EH (cell line): ENCODE results near the gene HS3ST6.
A peak's percentile ranks its signal among the peaks of the same experiment; 100 is the strongest.
"Not testable (repeated sequence)": the region's sequence is repeated elsewhere in the genome, so short reads cannot be mapped to it uniquely, and the experiment has no call there.

Experiments used
- DNase-seq: peaks from one replicate; pipeline ENCODE4 v3.0.0-alpha.2; 2015; ENCODE audit warnings: low read depth

Gene HS3ST6

GRCh38 chr16:1918351-1919326 is at the start of gene HS3ST6:
Gene HS3ST6, minus strand, starts transcription at chr16:1918415. Its CDS starts 92 bp downstream, at chr16:1918323.
- no peak for DNase-seq

GRCh38 chr16:1966460-1966859 is 48.2 kb upstream of the HS3ST6 start, which contains the start of gene RNF151:
Gene RNF151, plus strand, starts transcription at chr16:1966856. Its CDS starts 26 bp downstream, at chr16:1966882.
- DNase-seq, result no peak

DNA sequence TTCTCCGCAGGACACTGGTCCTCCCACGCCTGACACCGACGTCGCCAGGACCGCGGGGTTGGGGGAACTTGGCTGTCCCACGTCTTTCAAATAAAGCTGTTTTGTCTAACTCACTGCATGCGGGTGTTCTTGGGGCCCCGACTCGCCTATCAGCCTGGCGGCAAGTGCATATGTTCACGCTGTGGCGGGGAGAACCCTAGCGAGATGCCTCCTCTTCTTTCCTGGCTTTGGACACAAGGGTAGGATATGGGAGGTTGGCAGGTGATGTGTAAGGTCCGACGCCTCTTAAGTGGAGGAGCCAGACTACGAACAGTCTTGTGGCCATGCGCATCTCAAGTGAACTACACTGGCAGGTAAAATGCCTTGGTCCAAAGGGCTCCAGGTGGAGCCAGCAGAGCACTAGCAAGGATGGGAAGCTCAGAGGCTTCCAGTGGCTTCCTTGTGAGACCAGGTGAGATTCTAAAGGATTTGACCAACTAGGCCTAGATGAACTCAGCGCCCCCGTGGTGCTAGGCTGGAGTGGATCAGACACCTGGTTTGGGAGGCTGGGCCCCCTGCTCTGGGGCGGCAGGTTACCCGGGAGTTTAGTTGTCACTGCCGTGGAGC is 47.3 kb upstream of the HS3ST6 start:
- DNase-seq, result no peak

DNA sequence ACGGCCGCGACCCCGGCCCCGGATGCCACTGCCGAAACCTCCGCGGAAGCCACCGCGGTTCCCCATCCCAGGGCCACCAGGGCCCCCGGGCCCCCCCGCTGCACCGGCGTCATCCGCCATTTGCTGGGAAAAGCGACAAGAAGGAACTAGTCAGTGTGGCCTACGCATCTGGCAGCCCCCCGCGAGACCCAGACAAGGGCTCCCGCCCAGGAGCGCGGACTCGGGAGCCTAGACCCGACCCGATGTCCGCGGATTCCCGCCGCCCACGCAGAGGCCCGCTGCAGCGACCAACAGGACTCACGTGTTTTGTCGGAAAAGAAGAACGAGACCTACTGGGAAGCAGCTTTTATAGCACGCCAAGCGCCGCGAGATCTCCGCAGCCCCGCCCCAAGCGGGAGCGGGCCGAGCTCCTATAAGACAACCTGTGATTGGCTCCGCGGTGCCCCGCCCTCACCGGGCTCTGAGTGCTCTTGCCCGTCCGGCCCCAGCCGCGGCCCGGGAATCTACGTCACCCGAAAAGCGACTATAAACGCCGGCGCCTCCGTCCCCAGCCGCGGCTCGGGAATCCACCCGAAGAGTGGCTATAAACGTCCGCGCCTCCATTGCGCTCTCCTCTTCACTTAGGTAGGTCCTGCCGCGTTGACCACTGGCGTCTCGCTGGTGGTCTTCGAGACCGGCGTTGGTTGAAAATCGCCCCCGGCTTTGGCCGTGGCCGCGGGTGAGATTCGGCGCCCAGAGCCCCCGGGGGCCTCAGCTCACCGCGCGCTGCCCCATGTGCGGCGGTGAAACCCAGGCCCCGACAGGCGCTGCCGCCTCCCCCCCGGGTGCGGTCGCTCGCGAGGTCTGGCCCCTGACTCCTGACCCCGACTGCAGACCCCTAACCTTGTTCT is 46.5 kb upstream of the HS3ST6 start, which contains the start of gene RPS2:
TSS of gene RPS2 (minus strand) at position 321 of the 890 bp plus-strand sequence. CDS start at position 120, 201 bp downstream.
- peak; percentile 99 for DNase-seq

GRCh38 chr16:1963806-1964505 is 45.7 kb upstream of the HS3ST6 start:
- peak; percentile 48 for DNase-seq

DNA sequence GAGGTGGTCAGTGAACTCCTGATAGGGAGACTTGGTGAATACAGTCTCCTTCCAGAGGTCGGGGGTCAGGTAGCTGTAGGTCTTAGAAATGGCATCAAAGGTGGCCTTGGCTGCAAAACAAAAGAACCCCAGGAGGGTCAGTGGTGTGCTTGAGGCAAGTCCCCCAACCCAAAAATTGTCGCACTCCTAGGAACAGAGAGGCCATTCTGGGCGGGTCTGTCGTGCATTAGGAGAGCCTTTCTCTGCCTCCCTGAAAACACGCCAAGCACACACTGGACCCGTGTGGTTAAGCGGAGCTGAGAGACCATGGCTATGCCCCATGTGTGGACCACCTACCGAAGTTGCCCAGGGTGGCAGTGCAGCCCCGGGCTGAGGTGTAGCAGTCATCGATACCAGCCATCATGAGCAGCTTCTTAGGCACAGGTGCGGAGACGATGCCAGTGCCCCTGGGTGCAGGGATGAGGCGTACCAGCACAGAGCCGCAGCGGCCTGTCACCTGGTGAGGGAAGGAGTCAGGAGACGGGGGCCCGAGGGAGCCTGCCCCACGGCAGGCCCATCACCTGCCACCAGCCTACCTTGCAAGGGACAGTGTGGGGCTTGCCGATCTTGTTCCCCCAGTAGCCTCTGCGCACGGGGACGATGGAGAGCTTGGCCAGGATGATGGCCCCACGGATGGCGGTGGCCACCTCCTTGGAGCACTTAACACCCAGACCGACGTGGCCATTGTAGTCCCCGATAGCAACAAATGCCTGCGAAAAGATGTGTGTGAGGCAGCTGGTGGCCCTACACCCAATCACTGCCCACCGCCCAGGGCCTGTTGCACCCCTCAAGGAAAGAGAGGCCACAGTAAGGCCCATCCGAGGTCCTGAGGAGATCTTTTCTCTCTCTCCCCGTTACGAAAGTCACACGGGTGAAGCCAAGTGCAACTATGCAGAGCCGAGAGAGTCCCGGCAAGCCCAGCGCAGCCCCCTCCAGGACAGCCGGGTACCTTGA is 44.2 kb upstream of the HS3ST6 start:
- DNase-seq, result not testable (repeated sequence)

GRCh38 chr16:1961651-1962067 is 43.4 kb upstream of the HS3ST6 start:
- no peak for DNase-seq

- peak; percentile 42 for DNase-seq
Measured at GRCh38 chr16:1960665-1961630, 42.7 kb upstream of the HS3ST6 start.

DNA sequence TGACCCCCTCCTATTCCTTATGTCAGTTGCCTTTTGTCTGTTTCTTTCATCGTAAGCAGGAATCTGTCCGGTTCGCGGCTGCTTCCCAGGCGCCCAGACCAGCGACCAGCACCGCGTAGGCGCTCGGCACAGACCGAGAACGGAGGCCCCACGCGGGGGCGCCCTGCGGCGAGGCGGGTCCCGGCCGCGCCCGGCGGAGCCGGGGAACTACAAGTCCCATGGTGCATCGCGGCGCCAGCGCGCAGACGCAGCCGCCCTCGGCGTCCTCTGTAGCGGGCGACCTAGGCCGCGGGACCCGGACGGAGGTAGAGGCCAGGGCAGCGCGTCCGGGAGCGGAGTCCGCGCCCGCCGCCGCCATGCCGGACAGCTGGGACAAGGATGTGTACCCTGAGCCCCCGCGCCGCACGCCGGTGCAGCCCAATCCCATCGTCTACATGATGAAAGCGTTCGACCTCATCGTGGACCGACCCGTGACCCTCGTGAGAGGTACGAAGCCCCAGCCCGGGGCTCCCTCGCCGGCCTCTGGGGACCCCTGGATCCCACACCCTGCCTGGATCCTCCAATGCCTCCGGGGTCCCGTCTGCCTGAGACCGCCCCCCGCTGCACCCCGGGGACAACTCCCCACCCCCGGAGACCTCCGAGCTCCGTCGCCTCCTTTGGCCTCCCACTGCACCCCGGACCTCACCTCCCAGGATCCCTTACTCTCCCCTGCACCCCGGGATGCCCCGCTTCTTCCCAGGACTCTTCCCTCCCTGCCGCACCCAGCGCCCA is 41.2 kb upstream of the HS3ST6 start, which contains the start of gene NDUFB10:
TSS of gene NDUFB10 (plus strand) at position 270 of the 771 bp plus-strand sequence. CDS start at position 357, 87 bp downstream.
- DNase-seq, result peak; percentile 89

DNA sequence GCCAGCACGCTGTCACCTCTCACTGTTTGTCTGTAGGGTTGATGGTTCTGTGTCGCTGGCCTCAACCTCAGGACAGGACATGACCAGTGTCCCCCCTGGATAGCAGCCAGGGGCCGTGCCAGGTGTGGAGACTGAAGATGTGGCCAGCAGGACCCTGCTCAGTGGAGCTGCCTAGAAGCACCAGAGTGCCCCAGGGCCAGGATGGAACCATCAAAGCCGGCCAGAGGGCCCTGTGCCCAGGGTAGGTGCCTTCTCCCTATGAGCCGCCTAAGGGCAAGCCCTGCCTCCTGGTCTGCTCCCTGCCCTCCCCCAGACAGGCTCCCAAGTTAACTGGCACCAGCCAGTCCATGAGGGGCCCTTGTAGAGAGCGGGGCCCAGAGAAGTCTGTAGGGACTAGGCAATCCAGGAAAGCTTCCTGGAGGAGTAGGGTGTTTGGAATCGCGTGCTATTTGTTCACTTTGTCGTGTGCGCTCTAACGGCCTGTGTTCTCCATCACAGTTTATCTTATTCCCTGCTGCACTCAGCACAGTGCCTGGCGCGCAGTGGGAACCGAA is 40.6 kb upstream of the HS3ST6 start:
- no peak for DNase-seq

DNA sequence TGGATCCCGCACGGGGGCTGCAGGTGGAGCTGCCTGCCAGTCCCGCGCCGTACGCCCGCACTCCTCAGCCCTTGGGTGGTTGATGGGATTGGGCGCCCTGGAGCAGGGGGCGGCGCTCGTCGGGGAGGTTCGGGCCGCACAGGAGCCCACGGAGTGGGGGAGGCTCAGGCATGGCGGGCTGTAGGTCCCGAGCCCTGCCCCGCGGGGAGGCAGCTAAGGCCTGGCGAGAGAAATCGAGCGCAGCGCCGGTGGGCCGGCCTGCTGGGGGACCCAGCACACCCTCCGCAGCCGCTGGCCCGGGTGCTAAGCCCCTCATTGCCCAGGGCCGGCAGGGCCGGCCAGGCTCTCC is 39.9 kb upstream of the HS3ST6 start:
- DNase-seq, result not testable (repeated sequence)

DNA sequence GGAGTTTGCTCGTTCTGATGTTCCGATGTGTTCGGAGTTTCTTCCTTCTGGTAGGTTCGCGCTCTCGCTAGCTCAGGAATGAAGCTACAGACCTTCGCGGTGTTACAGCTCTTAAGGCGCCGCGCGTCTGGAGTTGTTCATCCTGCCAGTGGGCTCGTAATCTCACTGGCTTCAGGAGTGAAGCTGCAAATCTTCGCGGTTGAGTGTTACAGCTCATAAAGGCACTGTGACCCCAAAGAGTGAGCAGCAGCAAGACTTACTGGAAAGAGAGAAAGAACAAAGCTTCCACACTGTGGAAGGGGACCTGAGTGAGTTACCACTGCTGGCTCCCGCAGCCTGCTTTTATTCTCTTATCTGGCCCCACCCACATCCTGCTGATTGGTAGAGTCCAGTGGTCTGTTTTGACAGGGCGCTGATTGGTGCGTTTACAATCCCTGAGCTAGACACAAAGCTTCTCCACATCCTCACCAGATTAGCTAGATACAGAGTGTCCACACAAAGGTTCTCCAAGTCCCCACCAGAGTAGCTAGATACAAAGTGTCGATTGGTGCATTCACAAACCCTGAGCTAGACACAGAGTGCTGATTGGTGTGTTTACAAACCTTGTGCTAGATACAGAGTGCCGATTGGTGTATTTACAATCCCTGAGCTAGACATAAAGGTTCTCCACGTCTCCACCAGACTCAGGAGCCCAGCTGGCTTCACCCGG is 39.4 kb upstream of the HS3ST6 start:
- DNase-seq, result not testable (repeated sequence)

DNA sequence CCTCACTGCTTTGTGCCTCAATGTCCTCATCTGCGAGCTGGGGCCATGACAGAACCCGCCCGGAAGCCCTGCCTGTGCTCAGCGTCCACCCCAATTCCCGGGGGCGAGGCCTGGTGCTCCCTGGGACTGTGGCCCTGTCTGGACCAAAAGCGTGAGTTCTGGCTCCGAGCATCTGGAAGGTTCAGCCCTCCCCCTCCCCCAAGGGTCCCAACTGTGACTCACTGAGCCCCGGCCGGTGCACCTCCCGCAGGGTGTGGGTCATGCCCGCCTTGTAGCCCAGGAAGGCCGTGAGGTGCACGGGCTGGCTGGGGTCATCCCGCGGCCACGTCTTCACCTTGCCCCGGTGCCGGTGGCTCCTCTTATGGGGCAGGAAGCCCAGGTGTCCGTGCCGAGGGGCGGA is 35.5 kb upstream of the HS3ST6 start:
- DNase-seq, result no peak

DNA sequence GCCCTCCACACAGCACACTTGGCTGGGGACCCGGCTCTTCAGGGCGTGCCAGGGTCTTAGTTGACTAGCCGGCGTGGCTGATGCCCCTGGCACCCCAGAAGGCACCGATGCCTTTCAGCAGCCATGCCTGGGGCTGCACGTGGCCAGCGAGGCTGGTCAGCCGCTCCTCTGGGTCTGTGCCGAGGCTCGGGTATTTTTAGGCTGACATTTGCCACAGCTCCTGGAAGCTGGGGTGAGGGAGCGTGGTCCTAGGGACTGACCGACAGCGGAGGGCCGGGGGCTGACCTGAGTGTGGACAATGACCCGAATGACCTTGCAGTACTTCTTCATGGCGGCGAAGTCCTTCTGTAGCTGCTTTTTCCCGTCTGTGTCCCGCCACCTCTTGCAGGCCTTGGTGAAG is 32.3 kb upstream of the HS3ST6 start:
- no peak for DNase-seq

GRCh38 chr16:1950047-1950446 is 31.8 kb upstream of the HS3ST6 start:
- no peak for DNase-seq

DNA sequence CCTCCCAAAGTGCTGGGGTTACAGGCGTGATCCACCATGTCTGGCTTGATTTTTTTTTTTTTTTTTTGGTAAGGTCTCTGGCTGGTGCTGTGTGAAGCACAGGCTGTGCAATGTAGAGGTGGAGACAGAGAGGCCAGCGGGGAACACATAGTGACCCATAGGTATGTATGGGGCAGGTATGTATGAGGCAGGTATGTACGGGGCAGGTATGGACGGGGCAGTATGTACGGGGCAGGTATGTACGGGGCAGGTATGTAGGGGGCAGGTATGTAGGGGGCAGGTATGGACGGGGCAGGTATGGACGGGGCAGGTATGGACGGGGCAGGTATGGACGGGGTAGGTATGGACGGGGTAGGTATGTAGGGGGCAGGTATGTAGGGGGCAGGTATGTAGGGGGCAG is 31.3 kb upstream of the HS3ST6 start:
- DNase-seq, result no peak

- no peak for DNase-seq
Measured at GRCh38 chr16:1947369-1947670, 29.1 kb upstream of the HS3ST6 start.
